HG02759 (cell line): ENCODE data around the gene SLC7A10.
"Not testable (repeated sequence)": the region's sequence is repeated elsewhere in the genome, so short reads cannot be mapped to it uniquely, and the experiment has no call there.

ENCODE experiments used
- ATAC-seq: cut with Tn5 transposase; IDR thresholded peaks from one replicate; pipeline ENCODE4 v1.9.1; 2021; ENCODE audit warnings: mild to moderate bottlenecking, moderate library complexity; ENCODE audit not compliant: unreplicated experiment

Gene SLC7A10

GRCh38 chr19:33219261-33219815 lies 6.3 kb downstream of the SLC7A10 start:
- no peak for ATAC-seq

- no peak for ATAC-seq
Measured at GRCh38 chr19:33217881-33218280, 7.8 kb downstream of the SLC7A10 start.

GRCh38 chr19:33216198-33216830 lies 9.3 kb downstream of the SLC7A10 start:
- ATAC-seq, result no peak

GRCh38 chr19:33215438-33216197 lies 10.0 kb downstream of the SLC7A10 start:
- no peak for ATAC-seq

DNA sequence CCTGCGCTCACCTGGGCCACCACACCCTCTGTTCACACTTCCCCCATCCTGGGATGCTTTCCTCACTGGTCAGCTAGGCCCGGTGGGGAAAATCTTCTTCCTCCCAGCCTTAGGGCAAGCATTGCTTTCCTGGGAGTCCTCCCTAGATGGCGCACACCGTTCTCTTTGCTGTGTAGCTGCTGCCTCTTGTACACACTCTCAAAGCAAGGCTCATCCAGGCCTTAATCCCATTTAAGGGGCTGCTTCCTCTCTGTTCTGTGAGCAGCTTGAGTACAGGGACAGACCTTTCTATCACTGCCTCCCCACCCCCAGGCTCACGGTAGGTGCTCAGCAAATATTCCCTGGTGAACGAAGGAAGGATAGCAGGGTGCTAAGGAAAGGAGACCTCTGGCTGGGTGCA lies 11.1 kb downstream of the SLC7A10 start:
- ATAC-seq, result no peak

- no peak for ATAC-seq
Measured at GRCh38 chr19:33212436-33213172, 13.0 kb downstream of the SLC7A10 start.

- ATAC-seq, result no peak
Measured at GRCh38 chr19:33211794-33212435, 13.7 kb downstream of the SLC7A10 start.

GRCh38 chr19:33210266-33210940 lies 15.2 kb downstream of the SLC7A10 start:
- no peak for ATAC-seq

DNA sequence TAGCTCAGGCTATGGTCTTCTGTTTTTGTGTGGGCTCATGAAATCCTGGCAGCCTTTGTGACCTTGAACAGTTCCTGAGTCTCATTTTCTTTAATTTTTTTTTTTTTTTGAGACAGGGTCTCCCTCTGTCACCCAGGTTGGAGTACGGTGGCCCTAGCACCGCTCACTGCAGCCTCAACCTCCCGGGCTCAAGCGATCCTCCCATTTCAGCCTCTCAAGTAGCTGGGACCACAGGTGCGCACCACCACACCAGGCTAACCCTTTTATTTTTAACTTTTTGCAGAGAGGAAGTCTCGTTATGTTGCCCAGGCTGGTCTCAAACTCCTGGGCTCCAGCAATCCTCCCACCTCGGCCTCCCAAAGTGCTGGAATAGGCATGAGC lies 15.8 kb downstream of the SLC7A10 start:
- ATAC-seq, result not testable (repeated sequence)

- ATAC-seq, result no peak
Measured at GRCh38 chr19:33208904-33209849, 16.5 kb downstream of the SLC7A10 start.

GRCh38 chr19:33208371-33208895 lies 17.2 kb downstream of the SLC7A10 start:
- ATAC-seq, result no peak

DNA sequence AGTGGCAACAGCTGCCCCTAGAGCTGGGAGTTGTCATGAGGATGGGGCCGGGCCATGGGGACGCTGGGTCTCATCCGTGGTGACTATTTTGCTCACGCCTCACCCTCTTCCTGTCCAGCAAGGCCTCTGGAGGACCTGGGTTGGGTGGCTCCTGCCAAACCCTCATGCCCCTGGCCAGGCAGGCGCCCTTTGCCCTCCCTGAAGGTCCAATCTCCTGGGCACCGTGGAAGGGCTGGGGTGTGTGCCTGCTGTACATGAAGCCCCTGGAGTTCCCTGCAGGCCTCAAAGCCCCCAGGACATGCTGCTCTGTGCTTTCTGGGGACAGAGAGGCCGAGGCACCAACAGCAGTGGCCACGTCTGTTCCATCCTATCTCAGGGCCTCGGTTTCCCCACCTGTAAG lies 17.7 kb downstream of the SLC7A10 start:
- ATAC-seq, result no peak

- no peak for ATAC-seq
Measured at GRCh38 chr19:33207040-33207620, 18.5 kb downstream of the SLC7A10 start.

- no peak for ATAC-seq
Measured at GRCh38 chr19:33206261-33207039, 19.2 kb downstream of the SLC7A10 start.

DNA sequence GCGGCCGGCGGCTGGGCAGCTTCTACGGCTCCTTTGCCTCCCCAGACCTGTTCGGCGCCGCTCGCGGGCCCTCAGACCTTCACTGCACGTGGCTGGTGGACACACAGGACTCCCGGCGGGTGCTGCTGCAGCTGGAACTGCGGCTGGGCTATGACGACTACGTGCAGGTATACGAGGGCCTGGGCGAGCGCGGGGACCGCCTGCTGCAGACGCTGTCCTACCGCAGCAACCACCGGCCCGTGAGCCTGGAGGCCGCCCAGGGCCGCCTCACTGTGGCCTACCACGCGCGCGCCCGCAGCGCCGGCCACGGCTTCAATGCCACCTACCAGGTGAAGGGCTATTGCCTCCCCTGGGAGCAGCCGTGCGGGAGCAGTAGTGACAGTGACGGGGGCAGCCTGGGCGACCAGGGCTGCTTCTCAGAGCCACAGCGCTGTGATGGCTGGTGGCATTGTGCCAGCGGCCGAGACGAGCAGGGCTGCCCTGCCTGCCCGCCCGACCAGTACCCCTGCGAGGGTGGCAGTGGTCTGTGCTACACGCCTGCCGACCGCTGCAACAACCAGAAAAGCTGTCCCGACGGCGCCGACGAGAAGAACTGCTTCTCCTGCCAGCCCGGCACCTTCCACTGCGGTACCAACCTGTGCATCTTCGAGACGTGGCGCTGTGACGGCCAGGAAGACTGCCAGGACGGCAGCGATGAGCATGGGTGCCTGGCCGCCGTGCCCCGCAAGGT lies 20.0 kb downstream of the SLC7A10 start:
- ATAC-seq, result no peak

DNA sequence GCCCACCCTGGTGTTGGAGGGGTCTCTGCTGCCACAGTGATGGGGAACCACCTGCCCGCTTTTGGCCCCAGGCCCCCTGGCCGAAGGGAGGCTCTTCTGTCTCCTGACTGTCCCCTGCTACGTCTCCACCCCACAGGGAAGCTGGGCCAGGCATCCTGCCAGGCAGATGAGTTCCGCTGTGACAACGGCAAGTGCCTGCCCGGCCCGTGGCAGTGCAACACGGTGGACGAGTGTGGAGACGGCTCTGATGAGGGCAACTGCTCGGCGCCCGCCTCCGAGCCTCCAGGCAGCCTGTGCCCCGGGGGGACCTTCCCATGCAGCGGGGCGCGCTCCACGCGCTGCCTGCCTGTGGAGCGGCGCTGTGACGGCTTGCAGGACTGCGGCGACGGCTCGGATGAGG lies 20.5 kb downstream of the SLC7A10 start:
- ATAC-seq, result no peak
